ENCODE measurements around the gene MIA.

DNA sequence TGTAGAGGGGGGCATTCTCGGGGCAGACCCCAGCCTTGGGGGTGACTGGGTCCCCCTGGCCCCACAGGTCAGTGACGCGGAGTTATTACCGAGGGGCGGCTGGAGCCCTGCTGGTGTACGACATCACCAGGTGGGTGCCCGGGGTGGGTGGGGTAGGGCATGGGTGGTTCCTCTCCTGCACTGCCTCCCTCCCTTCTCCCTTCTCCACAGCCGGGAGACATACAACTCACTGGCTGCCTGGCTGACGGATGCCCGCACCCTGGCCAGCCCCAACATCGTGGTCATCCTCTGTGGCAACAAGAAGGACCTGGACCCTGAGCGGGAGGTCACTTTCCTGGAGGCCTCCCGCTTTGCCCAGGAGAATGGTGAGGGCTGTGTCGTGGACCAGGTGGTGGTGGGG, 8.4 kb downstream of the MIA start:
- TF ChIP-seq POLR2A (IDR thresholded peaks at IDR 0.05; ENCODE audit: low read length) = no peak
- TF ChIP-seq GATA1 (IDR thresholded peaks at IDR 0.05; ENCODE audit: low read depth, low read length) = no peak

Measured in erythroblast (primary cell).